ENCODE data around the gene LDHD.

DNA sequence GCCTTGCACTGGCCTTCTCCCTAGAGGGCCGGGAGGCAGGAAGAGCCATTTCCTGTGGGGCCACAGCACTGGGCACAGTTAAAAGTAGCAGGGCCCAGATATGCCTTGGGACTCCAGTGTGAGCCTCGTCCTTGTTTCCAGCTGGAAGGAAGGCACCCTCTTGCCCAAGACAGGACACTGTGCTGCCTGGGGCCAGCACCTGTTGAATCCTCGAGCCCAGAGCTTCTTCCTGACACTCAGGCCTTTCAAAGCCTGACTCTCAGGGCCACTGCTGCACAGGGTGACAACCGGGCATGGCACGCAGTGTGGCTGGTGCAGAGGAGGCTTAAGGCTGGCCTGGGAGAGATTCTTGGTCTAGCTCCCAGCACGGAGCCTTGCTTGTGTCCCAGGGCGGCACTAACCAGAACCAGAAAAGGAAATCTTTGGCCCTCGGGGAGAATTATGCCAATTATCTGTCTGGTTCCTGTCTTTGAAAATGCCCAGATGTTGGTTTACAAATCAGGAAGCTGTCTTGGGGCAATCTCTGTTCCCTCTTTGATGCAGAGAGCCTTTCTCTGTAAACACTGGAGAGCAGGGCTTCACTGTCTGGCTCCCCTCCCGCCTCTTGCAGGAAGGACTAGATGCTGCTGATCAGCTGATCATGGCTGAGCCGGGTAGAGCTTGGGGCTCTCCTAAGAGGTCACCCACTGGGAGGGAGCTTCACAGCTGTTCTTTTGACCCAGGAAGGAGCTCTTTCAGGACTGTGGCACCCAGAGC, 11.1 kb downstream of the LDHD start:
- TF ChIP-seq, protein P1, sequence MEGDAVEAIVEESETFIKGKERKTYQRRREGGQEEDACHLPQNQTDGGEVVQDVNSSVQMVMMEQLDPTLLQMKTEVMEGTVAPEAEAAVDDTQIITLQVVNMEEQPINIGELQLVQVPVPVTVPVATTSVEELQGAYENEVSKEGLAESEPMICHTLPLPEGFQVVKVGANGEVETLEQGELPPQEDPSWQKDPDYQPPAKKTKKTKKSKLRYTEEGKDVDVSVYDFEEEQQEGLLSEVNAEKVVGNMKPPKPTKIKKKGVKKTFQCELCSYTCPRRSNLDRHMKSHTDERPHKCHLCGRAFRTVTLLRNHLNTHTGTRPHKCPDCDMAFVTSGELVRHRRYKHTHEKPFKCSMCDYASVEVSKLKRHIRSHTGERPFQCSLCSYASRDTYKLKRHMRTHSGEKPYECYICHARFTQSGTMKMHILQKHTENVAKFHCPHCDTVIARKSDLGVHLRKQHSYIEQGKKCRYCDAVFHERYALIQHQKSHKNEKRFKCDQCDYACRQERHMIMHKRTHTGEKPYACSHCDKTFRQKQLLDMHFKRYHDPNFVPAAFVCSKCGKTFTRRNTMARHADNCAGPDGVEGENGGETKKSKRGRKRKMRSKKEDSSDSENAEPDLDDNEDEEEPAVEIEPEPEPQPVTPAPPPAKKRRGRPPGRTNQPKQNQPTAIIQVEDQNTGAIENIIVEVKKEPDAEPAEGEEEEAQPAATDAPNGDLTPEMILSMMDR (IDR thresholded peaks at IDR 0.05; ENCODE audit: low read depth, low read length, poor library complexity, severe bottlenecking), result no peak
- no peak for TF ChIP-seq EZH2phosphoT487 (IDR thresholded peaks at IDR 0.05; ENCODE audit: borderline replicate concordance, low read length)
